ENCODE measurements around the gene PTPRH.

DNA sequence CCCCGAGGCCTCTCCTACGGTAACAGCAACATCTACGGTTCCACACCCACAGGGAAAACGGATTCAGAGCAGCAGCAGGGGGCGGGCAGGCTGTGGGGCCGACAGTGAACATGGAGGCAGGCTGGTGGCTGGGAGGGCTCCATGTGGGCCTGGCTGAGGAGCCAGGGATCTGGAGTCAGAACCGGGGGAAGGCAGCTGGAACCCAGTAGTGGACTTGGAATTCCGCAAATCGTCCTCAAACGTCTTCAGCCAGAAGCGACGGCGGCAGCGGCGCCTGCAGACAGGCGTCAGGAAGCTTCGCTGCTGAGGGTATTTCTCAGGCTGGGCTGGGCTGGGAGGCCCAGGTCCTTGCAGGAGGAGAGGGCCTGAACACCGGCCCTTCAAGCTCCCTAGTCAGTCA, 17.5 kb upstream of the PTPRH start:
- TF ChIP-seq CTCF (IDR thresholded peaks at IDR 0.05) (no peak), ZFX (IDR thresholded peaks at IDR 0.05; ENCODE audit: borderline replicate concordance) (no peak)
